Measurements from ENCODE around the gene SYNE1.
"Not testable (repeated sequence)": the region's sequence is repeated elsewhere in the genome, so short reads cannot be mapped to it uniquely, and the experiment has no call there.

SYNE1 gene

GRCh38 chr6:152632121-152632782 is 4.9 kb downstream of the SYNE1 start:
- no peak for DNase-seq (ENCODE audit: low read depth, low spot score)
- ChIA-PET POLR2A (no interaction called here), CTCF (interaction anchor here (1.5 kb wide), 1 partner anchor 11 kb away, joined by 5 read pairs; no protein-coding TSS in a partner anchor)
- TF ChIP-seq CTCF (IDR thresholded peaks at IDR 0.05; ENCODE audit: insufficient read depth, low read length, missing control alignments) = no peak
- H3K4me3 ChIP-seq (ENCODE audit: low read depth, low read length) = no peak overlapping the region

GRCh38 chr6:152631376-152631775 is 5.8 kb downstream of the SYNE1 start:
- POLR2A ChIA-PET = no interaction called here
- no peak for TF ChIP-seq CTCF (IDR thresholded peaks at IDR 0.05; ENCODE audit: insufficient read depth, low read length, missing control alignments)

GRCh38 chr6:152630832-152631231 is 6.3 kb downstream of the SYNE1 start:
- ChIA-PET CTCF (interaction anchor here (1.2 to 1.9 kb wide), 4 partner anchors 12 to 79 kb away, joined by 3 to 6 read pairs (median 5); no protein-coding TSS in a partner anchor), POLR2A (no interaction called here)
- no peak for TF ChIP-seq CTCF (IDR thresholded peaks at IDR 0.05; ENCODE audit: insufficient read depth, low read length, missing control alignments)
- H3K4me3 ChIP-seq (ENCODE audit: low read depth, low read length) = no peak overlapping the region
- no peak for DNase-seq (ENCODE audit: low read depth, low spot score)

More at GRCh38 chr6:152631376-152631775, 5.8 kb downstream of the SYNE1 start:
- no peak for DNase-seq (ENCODE audit: low read depth, low spot score)
- CTCF ChIA-PET = interaction anchor here (0.8 to 1.8 kb wide), 3 partner anchors 11 to 80 kb away, joined by 3 to 6 read pairs (median 5); no protein-coding TSS in a partner anchor
- H3K4me3 ChIP-seq (ENCODE audit: low read depth, low read length) = no peak overlapping the region

- TF ChIP-seq CTCF (IDR thresholded peaks at IDR 0.05; ENCODE audit: insufficient read depth, low read length, missing control alignments) = no peak
- POLR2A ChIA-PET = no interaction called here
- CTCF ChIA-PET = interaction anchor here (1.8 kb wide), 1 partner anchor 17 kb away, joined by 7 read pairs; no protein-coding TSS in a partner anchor
- no peak for DNase-seq (ENCODE audit: low read depth, low spot score)
- H3K4me3 ChIP-seq (ENCODE audit: low read depth, low read length) = no peak overlapping the region
Measured at GRCh38 chr6:152625213-152625612, 11.9 kb downstream of the SYNE1 start.

- POLR2A ChIA-PET; H3K4me3 ChIP-seq (ENCODE audit: low read depth, low read length); DNase-seq (ENCODE audit: low read depth, low spot score); CTCF ChIA-PET: not testable (repeated sequence)
Measured at GRCh38 chr6:152614776-152615175, 22.4 kb downstream of the SYNE1 start.

- no peak for DNase-seq (ENCODE audit: low read depth, low spot score)
- ChIA-PET CTCF (no interaction called here), POLR2A (no interaction called here)
- no peak overlapping the region for H3K4me3 ChIP-seq (ENCODE audit: low read depth, low read length)
- TF ChIP-seq CTCF (IDR thresholded peaks at IDR 0.05; ENCODE audit: insufficient read depth, low read length, missing control alignments) = no peak
Measured at GRCh38 chr6:152609125-152609670, 28.0 kb downstream of the SYNE1 start.
